H1 (cell line): ENCODE results near the gene CENPM.

ENCODE experiments used
- CHD1 ChIP-seq: IDR thresholded peaks from 2 replicates; pipeline ENCODE4 v1.6.1; 2012; ENCODE audit warnings: low read depth, low read length, improper control_type of control experiment
- CHD2 ChIP-seq: IDR thresholded peaks from 2 replicates; pipeline ENCODE4 v1.6.1; 2012; ENCODE audit warnings: low read length, improper control_type of control experiment
- CREB1 ChIP-seq: IDR thresholded peaks from 2 replicates; pipeline ENCODE4 v1.6.1; 2012; ENCODE audit warnings: inconsistent platforms
- CTCF ChIP-seq, 3 experiments: IDR thresholded peaks; 1 replicate in 2 of 3; 2 replicates in 1 of 3; pipeline versions ENCODE4 v1.5.1 to v1.6.1; 2011; ENCODE audit warnings: low read length in 3 of 3, mild to moderate bottlenecking in 3 of 3, inconsistent platforms in 2 of 3, low read depth in 1 of 3, moderate library complexity in 1 of 3; ENCODE audit not compliant: insufficient read depth in 1 of 3; ENCODE audit errors: control extremely low read depth in 1 of 3
- EGR1 ChIP-seq: IDR thresholded peaks from 2 replicates; pipeline ENCODE4 v1.6.1; 2011; ENCODE audit warnings: low read depth, low read length, borderline replicate concordance
- JUND ChIP-seq: IDR thresholded peaks from 2 replicates; pipeline ENCODE4 v1.6.1; 2011; ENCODE audit warnings: mild to moderate bottlenecking, improper control_type of control experiment, low read length
- KDM1A ChIP-seq: fragments of 200-600, 300-600 bp; sonication (generic); IDR thresholded peaks from 2 replicates; pipeline ENCODE4 v1.7.1; 2016; ENCODE audit warnings: mild to moderate bottlenecking, low read length, borderline replicate concordance
- MAX ChIP-seq: IDR thresholded peaks from 2 replicates; pipeline ENCODE4 v1.6.1; 2012; ENCODE audit warnings: inconsistent platforms
- POLR2AphosphoS5 ChIP-seq: IDR thresholded peaks from 2 replicates; pipeline ENCODE4 v1.6.1; 2011; ENCODE audit warnings: low read depth, low read length
- RNF2 ChIP-seq: fragments of 200-900, 300-1000 bp; sonication (generic); IDR thresholded peaks from 2 replicates; pipeline ENCODE4 v1.7.1; 2016; ENCODE audit warnings: borderline replicate concordance, low read depth, mild to moderate bottlenecking, antibody characterized with exemption, low read length; ENCODE audit not compliant: poor library complexity, severe bottlenecking; ENCODE audit errors: missing control alignments
- SP2 ChIP-seq: IDR thresholded peaks from 2 replicates; pipeline ENCODE4 v1.6.1; 2012; ENCODE audit warnings: mild to moderate bottlenecking, low read length, inconsistent platforms
- TAF1 ChIP-seq: IDR thresholded peaks from 2 replicates; pipeline ENCODE4 v1.6.1; 2011; ENCODE audit warnings: mild to moderate bottlenecking, low read depth, low read length
- TCF12 ChIP-seq: IDR thresholded peaks from 2 replicates; pipeline ENCODE4 v1.6.1; 2011; ENCODE audit warnings: low read depth, mild to moderate bottlenecking, low read length

GRCh38 chr22:41922328-41922727 is 24.6 kb downstream of the CENPM start:
- TF ChIP-seq SP2 (no peak), CTCF (IDR thresholded peaks at IDR 0.05; ENCODE audit: control extremely low read depth in 1 of 3, insufficient read depth in 1 of 3, low read depth in 1 of 3, low read length in 3 of 3) (no peak), MAX (no peak), TCF12 (no peak), RNF2 (no peak), CHD2 (no peak), CHD1 (no peak), KDM1A (no peak), POLR2AphosphoS5 (no peak), EGR1 (no peak), CREB1 (no peak), TAF1 (no peak), JUND (no peak)
